ENCODE data around the gene BCAS3.

- TF ChIP-seq CTCF (IDR thresholded peaks at IDR 0.05; ENCODE audit: low read depth, low read length, poor library complexity, severe bottlenecking) (peak; percentile 33), EZH2phosphoT487 (IDR thresholded peaks at IDR 0.05; ENCODE audit: borderline replicate concordance, low read length) (no peak)
These were observed 732.7 kb downstream of the BCAS3 start for GRCh38 chr17:61410141-61411010.

Data from DOHH2 (cell line).